ENCODE measurements around the gene ZFAND2B. TPM values are rescaled to one million over a fixed set of nuclear protein-coding genes. Genes with fewer than 3 reads are reported as not detected.
A peak's percentile ranks its signal among the peaks of the same experiment; 100 is the strongest.

Gene ZFAND2B
- total RNA-seq, 1 donor from 2014 or later: 49.5 TPM

DNA sequence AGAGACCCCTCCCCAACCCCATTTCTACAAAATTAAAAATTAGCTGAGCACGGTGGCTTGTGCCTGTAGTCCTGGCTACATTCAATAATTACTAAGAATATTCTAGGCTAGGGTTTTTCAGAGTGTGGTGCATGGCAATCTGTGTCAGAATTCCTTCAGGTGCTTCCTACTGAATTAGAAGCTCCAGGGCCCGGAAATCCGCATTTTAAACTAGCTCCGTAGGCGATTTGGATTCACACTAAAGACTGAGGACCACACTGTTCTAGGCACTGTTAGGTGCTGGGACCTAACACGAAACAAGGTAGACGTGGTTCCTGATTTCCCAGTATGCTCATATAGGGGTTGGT, 628 bp upstream of the ZFAND2B start:
- TF ChIP-seq, protein P1, sequence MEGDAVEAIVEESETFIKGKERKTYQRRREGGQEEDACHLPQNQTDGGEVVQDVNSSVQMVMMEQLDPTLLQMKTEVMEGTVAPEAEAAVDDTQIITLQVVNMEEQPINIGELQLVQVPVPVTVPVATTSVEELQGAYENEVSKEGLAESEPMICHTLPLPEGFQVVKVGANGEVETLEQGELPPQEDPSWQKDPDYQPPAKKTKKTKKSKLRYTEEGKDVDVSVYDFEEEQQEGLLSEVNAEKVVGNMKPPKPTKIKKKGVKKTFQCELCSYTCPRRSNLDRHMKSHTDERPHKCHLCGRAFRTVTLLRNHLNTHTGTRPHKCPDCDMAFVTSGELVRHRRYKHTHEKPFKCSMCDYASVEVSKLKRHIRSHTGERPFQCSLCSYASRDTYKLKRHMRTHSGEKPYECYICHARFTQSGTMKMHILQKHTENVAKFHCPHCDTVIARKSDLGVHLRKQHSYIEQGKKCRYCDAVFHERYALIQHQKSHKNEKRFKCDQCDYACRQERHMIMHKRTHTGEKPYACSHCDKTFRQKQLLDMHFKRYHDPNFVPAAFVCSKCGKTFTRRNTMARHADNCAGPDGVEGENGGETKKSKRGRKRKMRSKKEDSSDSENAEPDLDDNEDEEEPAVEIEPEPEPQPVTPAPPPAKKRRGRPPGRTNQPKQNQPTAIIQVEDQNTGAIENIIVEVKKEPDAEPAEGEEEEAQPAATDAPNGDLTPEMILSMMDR (IDR thresholded peaks at IDR 0.05; ENCODE audit: partially characterized antibody, unreplicated experiment): no peak
- H3K4me1 Mint-ChIP-seq (ENCODE audit: low read depth, unreplicated experiment): peaks cover 5% of the 10 kb centered on the region
- no peaks in the 10 kb centered on the region for H3K27me3 Mint-ChIP-seq (ENCODE audit: unreplicated experiment)
- H3K36me3 Mint-ChIP-seq (ENCODE audit: unreplicated experiment): no peaks in the 10 kb centered on the region
- peak overlapping the region; percentile 89 for H3K4me3 Mint-ChIP-seq (ENCODE audit: unreplicated experiment)
- peaks cover 12% of the 10 kb centered on the region for H3K9me3 Mint-ChIP-seq (ENCODE audit: unreplicated experiment)
- no peak for DNase-seq
- H3K27ac Mint-ChIP-seq (ENCODE audit: unreplicated experiment): peak overlapping the region; percentile 92

DNA sequence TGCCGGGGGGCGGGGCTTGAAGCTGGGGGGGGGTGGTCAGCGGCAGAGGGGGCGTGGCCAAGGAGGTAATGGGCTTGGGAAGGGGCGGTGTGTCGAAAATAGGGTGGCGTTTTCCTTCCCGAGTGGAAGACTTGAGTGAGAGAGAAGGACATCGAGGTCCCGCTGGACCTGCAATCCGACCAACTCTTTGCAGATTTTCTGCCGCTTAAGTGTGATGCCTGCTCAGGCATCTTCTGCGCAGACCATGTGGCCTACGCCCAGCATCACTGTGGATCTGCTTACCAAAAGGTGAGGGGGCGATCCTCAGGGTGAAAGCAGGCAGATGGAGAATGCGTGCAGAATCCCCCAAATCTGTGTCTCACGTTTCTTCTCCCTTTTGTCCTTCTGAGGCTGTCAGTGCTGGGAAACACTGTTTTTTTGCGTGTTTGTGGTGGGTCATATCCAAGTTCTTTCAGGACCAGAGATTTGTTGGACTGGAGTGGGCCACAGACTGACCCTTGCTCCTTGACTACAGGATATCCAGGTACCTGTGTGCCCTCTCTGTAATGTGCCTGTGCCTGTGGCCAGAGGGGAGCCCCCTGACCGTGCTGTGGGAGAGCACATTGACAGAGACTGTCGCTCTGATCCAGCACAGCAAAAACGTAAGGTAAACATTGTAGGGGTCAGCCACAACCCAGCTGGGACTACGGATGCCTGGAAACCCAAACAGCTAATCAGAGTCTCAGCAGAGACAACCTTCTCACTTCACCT, 727 bp downstream of the ZFAND2B start:
- H3K4me3 Mint-ChIP-seq (ENCODE audit: unreplicated experiment): peak overlapping the region; percentile 89
- peaks cover 5% of the 10 kb centered on the region for H3K4me1 Mint-ChIP-seq (ENCODE audit: low read depth, unreplicated experiment)
- no peaks in the 10 kb centered on the region for H3K27me3 Mint-ChIP-seq (ENCODE audit: unreplicated experiment)
- DNase-seq: no peak
- peak overlapping the region; percentile 80 for H3K27ac Mint-ChIP-seq (ENCODE audit: unreplicated experiment)
- H3K9me3 Mint-ChIP-seq (ENCODE audit: unreplicated experiment): peaks cover 14% of the 10 kb centered on the region
- TF ChIP-seq, protein P1 (IDR thresholded peaks at IDR 0.05; ENCODE audit: partially characterized antibody, unreplicated experiment): no peak
- H3K36me3 Mint-ChIP-seq (ENCODE audit: unreplicated experiment): no peaks in the 10 kb centered on the region

DNA sequence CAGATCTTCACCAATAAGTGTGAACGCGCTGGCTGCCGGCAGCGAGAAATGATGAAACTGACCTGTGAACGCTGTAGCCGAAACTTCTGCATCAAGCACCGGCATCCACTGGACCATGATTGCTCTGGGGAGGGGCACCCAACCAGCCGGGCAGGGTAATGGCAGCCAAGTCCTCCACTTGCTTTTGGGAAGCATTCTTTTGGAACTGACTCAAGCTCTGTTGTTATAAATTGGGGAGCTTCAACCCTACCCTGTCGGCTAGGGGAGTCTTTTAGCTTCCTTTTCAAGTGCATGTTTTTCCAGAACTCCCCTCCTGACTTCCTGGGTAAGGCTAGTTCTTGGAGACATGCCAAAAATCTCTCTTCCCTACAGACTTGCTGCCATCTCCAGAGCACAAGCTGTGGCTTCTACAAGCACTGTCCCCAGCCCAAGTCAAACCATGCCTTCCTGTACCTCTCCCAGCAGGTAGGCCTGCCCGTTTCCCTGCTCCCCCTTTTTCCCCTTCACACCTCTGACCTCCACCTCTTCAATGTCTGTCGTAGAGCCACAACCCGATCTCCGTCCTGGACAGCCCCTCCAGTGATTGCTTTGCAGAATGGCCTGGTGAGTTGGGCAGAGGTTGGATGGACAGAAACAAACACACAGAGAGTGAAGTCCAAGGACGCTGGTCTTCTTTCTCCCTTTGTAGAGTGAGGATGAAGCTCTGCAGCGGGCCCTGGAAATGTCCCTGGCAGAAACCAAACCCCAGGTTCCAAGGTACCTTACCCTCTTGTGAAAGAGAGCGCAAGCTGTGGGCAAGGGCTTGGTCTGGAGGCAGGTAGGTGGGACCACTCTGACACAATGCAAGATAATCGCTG, 1.5 kb downstream of the ZFAND2B start:
- Mint-ChIP-seq H3K4me1 (ENCODE audit: low read depth, unreplicated experiment) (peaks cover 5% of the 10 kb centered on the region), H3K27ac (ENCODE audit: unreplicated experiment) (peak overlapping the region; percentile 0), H3K36me3 (ENCODE audit: unreplicated experiment) (no peaks in the 10 kb centered on the region), H3K9me3 (ENCODE audit: unreplicated experiment) (peaks cover 14% of the 10 kb centered on the region), H3K4me3 (ENCODE audit: unreplicated experiment) (peak overlapping the region; percentile 89), H3K27me3 (ENCODE audit: unreplicated experiment) (no peaks in the 10 kb centered on the region)
- DNase-seq: no peak
- TF ChIP-seq, protein P1 (IDR thresholded peaks at IDR 0.05; ENCODE audit: partially characterized antibody, unreplicated experiment): no peak

DNA sequence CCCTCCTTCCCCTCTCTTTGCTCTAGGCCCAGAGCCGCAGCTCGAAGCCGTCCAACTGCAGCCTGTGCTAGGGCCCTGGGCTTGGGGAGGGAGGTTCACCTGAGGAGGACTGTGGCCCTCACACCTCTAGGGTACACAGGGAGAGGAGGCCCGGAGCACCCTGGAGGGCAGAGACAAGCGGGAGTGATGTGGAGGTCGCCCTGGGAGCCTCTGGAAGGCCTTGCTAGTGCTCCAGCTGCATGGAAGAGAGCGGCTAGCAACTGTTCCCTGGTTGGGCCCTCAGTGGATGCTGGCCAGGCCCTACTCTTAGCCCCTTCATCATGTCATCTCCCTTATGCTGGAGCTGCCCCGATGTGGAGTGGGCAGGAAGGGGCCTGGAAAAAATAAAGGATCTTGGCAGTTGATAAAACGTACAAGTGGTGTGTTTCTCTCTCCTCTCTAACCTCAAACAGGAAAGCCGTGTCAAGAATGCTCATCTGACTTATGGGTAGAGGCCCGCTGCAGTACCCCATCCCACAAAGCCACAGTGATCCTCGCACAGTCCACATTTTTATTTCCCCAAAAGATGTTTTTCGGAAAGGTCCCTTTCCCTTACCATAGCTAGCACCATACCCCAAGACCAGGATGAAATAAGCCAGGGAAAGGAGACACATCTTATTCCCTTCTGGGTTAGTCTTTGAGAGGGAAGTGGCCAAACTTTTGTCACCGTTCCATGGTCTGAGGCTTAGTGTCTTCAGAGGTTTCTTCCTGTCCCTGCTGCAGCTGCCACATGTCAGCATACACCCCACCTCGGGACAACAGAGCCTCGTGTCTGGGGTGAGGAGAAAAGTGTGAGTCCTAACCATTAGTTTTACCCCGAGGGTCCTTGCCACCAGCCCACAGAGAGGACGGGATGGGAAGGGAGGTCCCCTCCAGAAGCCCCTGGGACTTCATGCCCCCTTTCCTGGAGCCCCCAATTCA, 2.9 kb downstream of the ZFAND2B start:
- Mint-ChIP-seq H3K36me3 (ENCODE audit: unreplicated experiment) (no peaks in the 10 kb centered on the region), H3K4me1 (ENCODE audit: low read depth, unreplicated experiment) (peaks cover 5% of the 10 kb centered on the region), H3K4me3 (ENCODE audit: unreplicated experiment) (no peak overlapping the region), H3K9me3 (ENCODE audit: unreplicated experiment) (peaks cover 14% of the 10 kb centered on the region), H3K27me3 (ENCODE audit: unreplicated experiment) (peaks cover 5% of the 10 kb centered on the region), H3K27ac (ENCODE audit: unreplicated experiment) (no peak overlapping the region)
- TF ChIP-seq, protein P1 (IDR thresholded peaks at IDR 0.05; ENCODE audit: partially characterized antibody, unreplicated experiment): no peak
- DNase-seq: no peak

All from glutamatergic neuron (in vitro differentiated cells).